ENCODE results near the gene FEN1.

GRCh38 chr11:61744181-61744580, 48.5 kb upstream of the FEN1 start:
- TF ChIP-seq EZH2phosphoT487 (IDR thresholded peaks at IDR 0.05) (no peak), CTCF (IDR thresholded peaks at IDR 0.05) (no peak)

Measured in neural progenitor cell (in vitro differentiated cells).